ENCODE data around the gene P2RX3. TPM values are rescaled to one million over a fixed set of nuclear protein-coding genes. Genes with fewer than 3 reads are reported as not detected.
A peak's percentile ranks its signal among the peaks of the same experiment; 100 is the strongest.

The P2RX3 gene
- total and polyA plus RNA-seq, 2 of the 8 experiments (the other 6 are each of a cell fraction or from before 2014, with no cell fraction given): 0.45 to 0.47 TPM

- TF ChIP-seq CTCF (IDR thresholded peaks at IDR 0.05; ENCODE audit: control extremely low read depth in 1 of 3, insufficient read depth in 1 of 3, low read depth in 1 of 3, low read length in 3 of 3) (no peak), NRF1 (IDR thresholded peaks at IDR 0.05; ENCODE audit: low read depth, low read length) (no peak), TCF12 (IDR thresholded peaks at IDR 0.05; ENCODE audit: low read depth, low read length) (no peak), GABPA (IDR thresholded peaks at IDR 0.05; ENCODE audit: borderline replicate concordance, insufficient read depth, low read length) (peak; percentile 55; the same call in 1 of the 2 replicates), USF2 (IDR thresholded peaks at IDR 0.05; ENCODE audit: low read length) (no peak), CTBP2 (IDR thresholded peaks at IDR 0.05; ENCODE audit: borderline replicate concordance, insufficient read depth, insufficient read length, low read length) (no peak), GTF2F1 (IDR thresholded peaks at IDR 0.05; ENCODE audit: borderline replicate concordance, low read depth, low read length) (no peak), TAF7 (optimal IDR thresholded peaks at IDR 0.05; ENCODE audit: borderline replicate concordance, low read depth, low read length) (peak; percentile 35), EP300 (IDR thresholded peaks at IDR 0.05; ENCODE audit: borderline replicate concordance in 1 of 2, low read depth in 2 of 2, low read length in 2 of 2) (peak in 1 of 2 experiments; percentile 96; a peak in 2 of 3 replicates), TEAD4 (IDR thresholded peaks at IDR 0.05; ENCODE audit: low read depth, low read length) (no peak), SAP30 (IDR thresholded peaks at IDR 0.05; ENCODE audit: insufficient read depth, insufficient replicate concordance, low read length) (no peak), SIX5 (IDR thresholded peaks at IDR 0.05; ENCODE audit: low read depth, low read length) (no peak), PHF8 (conservative IDR thresholded peaks at IDR 0.05; ENCODE audit: low read depth, low read length) (peak; percentile 70), BCL11A (IDR thresholded peaks at IDR 0.05; ENCODE audit: low read depth in 2 of 2, low read length in 2 of 2) (no peak), SP2 (IDR thresholded peaks at IDR 0.05; ENCODE audit: low read length) (peak; percentile 92), JUN (IDR thresholded peaks at IDR 0.05; ENCODE audit: low read depth, low read length) (no peak), CREB1 (IDR thresholded peaks at IDR 0.05) (peak; percentile 56), KDM4A (IDR thresholded peaks at IDR 0.05; ENCODE audit: low read depth, low read length, severe bottlenecking) (peak; percentile 42), POLR2AphosphoS5 (IDR thresholded peaks at IDR 0.05; ENCODE audit: low read depth, low read length) (peak; percentile 60; the same call in 1 of the 2 replicates), NANOG (IDR thresholded peaks at IDR 0.05; ENCODE audit: insufficient read depth, low read depth, low read length, poor library complexity, severe bottlenecking) (no peak)
These were observed 2.6 kb upstream of the P2RX3 start, which contains the start of gene SSRP1 (continued) for GRCh38 chr11:57335343-57336110.

Data from H1 (cell line).